Measurements from ENCODE around the gene ISCA2. TPM values are rescaled to one million over a fixed set of nuclear protein-coding genes. Genes with fewer than 3 reads are reported as not detected.
"Not testable (repeated sequence)": the region's sequence is repeated elsewhere in the genome, so short reads cannot be mapped to it uniquely, and the experiment has no call there.

ISCA2 gene
- total and polyA plus RNA-seq, 2 donors (not counting 3 experiments of a cell fraction or from before 2014, with no cell fraction given): 22.6 to 25.7 TPM

- intact Hi-C loops (cut with micrococcal nuclease): no loop called here
- H3K9ac ChIP-seq (replicated peaks; ENCODE audit: extremely low read depth, insufficient read depth, low read length): no peak overlapping the region
These were observed 42.3 kb downstream of the ISCA2 start for GRCh38 chr14:74535756-74536325.

GRCh38 chr14:74536336-74536735 lies 42.8 kb downstream of the ISCA2 start:
- BruUV-seq (replicated peaks); CTCF ChIA-PET; H3K9me1 ChIP-seq (replicated peaks; ENCODE audit: control insufficient read depth, extremely low read depth, insufficient read depth, low read length); H3K27ac ChIP-seq (ENCODE audit: insufficient read depth, low read depth, low read length); H3K27me3 ChIP-seq (ENCODE audit: control insufficient read depth in 2 of 2, insufficient read depth in 2 of 2, low read length in 2 of 2); POLR2A ChIA-PET; FAIRE-seq; H3K4me2 ChIP-seq (ENCODE audit: insufficient read depth, low read length); dilution Hi-C loops (cut with MboI; ENCODE audit: extremely low pct_ligation_motif_present, low sequenced_read_pairs); H3K9me3 ChIP-seq (replicated peaks; ENCODE audit: control insufficient read depth, insufficient read depth, low read length); intact Hi-C loops (cut with micrococcal nuclease); H3K79me2 ChIP-seq (ENCODE audit: control insufficient read depth, insufficient read depth, low read length); DNase-seq (ENCODE audit: low read depth, low spot score); H4K20me1 ChIP-seq (replicated peaks; ENCODE audit: control insufficient read depth, extremely low read depth, insufficient read depth, low read length); H2AFZ ChIP-seq (ENCODE audit: low read depth, low read length); H3K4me1 ChIP-seq (ENCODE audit: control insufficient read depth, extremely low read depth, insufficient read depth, low read length); H3K9ac ChIP-seq (replicated peaks; ENCODE audit: extremely low read depth, insufficient read depth, low read length); H3K4me3 ChIP-seq (replicated peaks in 1 of 3; ENCODE audit: insufficient read depth in 1 of 3, low read depth in 1 of 3, low read length in 3 of 3): not testable (repeated sequence)
- peaks cover 17 to 41% of the 10 kb centered on the region in 2 experiments for H3K36me3 ChIP-seq (ENCODE audit: control insufficient read depth in 2 of 2, extremely low read depth in 1 of 2, insufficient read depth in 2 of 2, low read length in 2 of 2)

More at GRCh38 chr14:74535756-74536325, 42.3 kb downstream of the ISCA2 start:
- H3K9me3 ChIP-seq (replicated peaks; ENCODE audit: control insufficient read depth, insufficient read depth, low read length): no peaks in the 10 kb centered on the region
- no peaks in the 10 kb centered on the region for H4K20me1 ChIP-seq (replicated peaks; ENCODE audit: control insufficient read depth, extremely low read depth, insufficient read depth, low read length)
- no peak overlapping the region for H3K4me3 ChIP-seq (replicated peaks in 1 of 3; ENCODE audit: insufficient read depth in 1 of 3, low read depth in 1 of 3, low read length in 3 of 3)
- POLR2A ChIA-PET: no interaction called here
- no peak overlapping the region for H3K27ac ChIP-seq (ENCODE audit: insufficient read depth, low read depth, low read length)
- no peak overlapping the region for H3K4me2 ChIP-seq (ENCODE audit: insufficient read depth, low read length)
- H2AFZ ChIP-seq (ENCODE audit: low read depth, low read length): no peak overlapping the region
- peaks cover 14 to 41% of the 10 kb centered on the region in 2 experiments for H3K36me3 ChIP-seq (ENCODE audit: control insufficient read depth in 2 of 2, extremely low read depth in 1 of 2, insufficient read depth in 2 of 2, low read length in 2 of 2)
- CTCF ChIA-PET: no interaction called here
- FAIRE-seq (no peak), DNase-seq (ENCODE audit: low read depth, low spot score) (no peak)
- no peaks in the 10 kb centered on the region for H3K27me3 ChIP-seq (ENCODE audit: control insufficient read depth in 2 of 2, insufficient read depth in 2 of 2, low read length in 2 of 2)
- H3K4me1 ChIP-seq (ENCODE audit: control insufficient read depth, extremely low read depth, insufficient read depth, low read length): no peaks in the 10 kb centered on the region
- no peaks in the 10 kb centered on the region for H3K9me1 ChIP-seq (replicated peaks; ENCODE audit: control insufficient read depth, extremely low read depth, insufficient read depth, low read length)
- no TSS peak for BruUV-seq (replicated peaks)
- H3K79me2 ChIP-seq (ENCODE audit: control insufficient read depth, insufficient read depth, low read length): no peaks in the 10 kb centered on the region
- no peak for TF ChIP-seq POLR2A (IDR thresholded peaks at IDR 0.05; ENCODE audit: low read depth, low read length)
- no peak for TF ChIP-seq EZH2 (IDR thresholded peaks at IDR 0.05; ENCODE audit: borderline replicate concordance, low read depth, low read length, severe bottlenecking)
- TF ChIP-seq GATA2 (IDR thresholded peaks at IDR 0.05; ENCODE audit: insufficient read depth, insufficient read length, low read depth, low read length): no peak
- TF ChIP-seq POLR2AphosphoS5 (IDR thresholded peaks at IDR 0.05; ENCODE audit: insufficient read depth, low read depth, low read length): no peak
- TF ChIP-seq JUN (IDR thresholded peaks at IDR 0.05; ENCODE audit: borderline replicate concordance, insufficient read depth, insufficient read length, low read depth): no peak
- TF ChIP-seq CTCF (IDR thresholded peaks at IDR 0.05; ENCODE audit: extremely low read depth in 1 of 2, insufficient read depth in 1 of 2, low read depth in 1 of 2, low read length in 2 of 2): no peak
- TF ChIP-seq MYC (IDR thresholded peaks at IDR 0.05; ENCODE audit: low read depth, low read length): no peak
- TF ChIP-seq MAX (IDR thresholded peaks at IDR 0.05; ENCODE audit: insufficient read depth, insufficient read length): no peak
- no peak for TF ChIP-seq FOS (IDR thresholded peaks at IDR 0.05; ENCODE audit: borderline replicate concordance, insufficient read depth, low read length)
- dilution Hi-C loops (cut with MboI; ENCODE audit: extremely low pct_ligation_motif_present, low sequenced_read_pairs): no loop called here
